Progenitor cell of endocrine pancreas (in vitro differentiated cells): ENCODE results near the gene SUGCT. TPM values are rescaled to one million over a fixed set of nuclear protein-coding genes. Genes with fewer than 3 reads are reported as not detected.
"Not testable (repeated sequence)": the region's sequence is repeated elsewhere in the genome, so short reads cannot be mapped to it uniquely, and the experiment has no call there.

Experiments used
- DNase-seq: peaks from one replicate; pipeline ENCODE4 v3.0.0; 2021; ENCODE audit warnings: low spot score; ENCODE audit not compliant: unreplicated experiment
- H3K27ac Mint-ChIP-seq: 2 replicates; pipeline ENCODE4 v1.8.0; 2021; ENCODE audit warnings: mild to moderate bottlenecking, moderate library complexity, mixed read lengths
- H3K27me3 Mint-ChIP-seq: 2 replicates; pipeline ENCODE4 v1.8.0; 2021; ENCODE audit warnings: mixed read lengths
- H3K36me3 Mint-ChIP-seq: 2 replicates; pipeline ENCODE4 v1.8.0; 2022; ENCODE audit warnings: mixed read lengths; ENCODE audit not compliant: insufficient read depth
- H3K4me1 Mint-ChIP-seq: 2 replicates; pipeline ENCODE4 v1.8.0; 2021; ENCODE audit warnings: low read depth, mixed read lengths
- H3K4me3 Mint-ChIP-seq: 2 replicates; pipeline ENCODE4 v1.8.0; 2021; ENCODE audit warnings: low read depth, mild to moderate bottlenecking, moderate library complexity, mixed read lengths
- H3K9me3 Mint-ChIP-seq: 2 replicates; pipeline ENCODE4 v1.8.0; 2021; ENCODE audit warnings: low read depth, mixed read lengths
- CTCF ChIP-seq: fragments of 200-600 bp; sonication (generic); IDR thresholded peaks from one replicate; pipeline ENCODE4 v1.5.0; 2021; ENCODE audit warnings: antibody characterized with exemption, mild to moderate bottlenecking; ENCODE audit not compliant: unreplicated experiment
- total RNA-seq: library from RNA; stranded (reverse); gene quantifications from 2 replicates; pipeline ENCODE4 v1.2.1, GENCODE V29; 2021

Gene SUGCT
- total RNA-seq, 1 donor from 2014 or later: 6.2 TPM

GRCh38 chr7:40401406-40401805, 266.6 kb downstream of the SUGCT start:
- H3K27me3 Mint-ChIP-seq: no peaks in the 10 kb centered on the region
- H3K27ac Mint-ChIP-seq: no peak overlapping the region
- DNase-seq: no peak
- no peaks in the 10 kb centered on the region for H3K36me3 Mint-ChIP-seq
- no peak for TF ChIP-seq CTCF
- H3K4me3 Mint-ChIP-seq: no peak overlapping the region
- no peaks in the 10 kb centered on the region for H3K4me1 Mint-ChIP-seq
- H3K9me3 Mint-ChIP-seq: no peaks in the 10 kb centered on the region

- Mint-ChIP-seq H3K27me3 (no peaks in the 10 kb centered on the region), H3K4me1 (no peaks in the 10 kb centered on the region), H3K27ac (no peak overlapping the region), H3K4me3 (no peak overlapping the region), H3K36me3 (no peaks in the 10 kb centered on the region), H3K9me3 (no peaks in the 10 kb centered on the region)
- no peak for TF ChIP-seq CTCF
- DNase-seq: no peak
Measured at GRCh38 chr7:40402661-40403060, 267.9 kb downstream of the SUGCT start.

- Mint-ChIP-seq H3K36me3 (no peaks in the 10 kb centered on the region), H3K4me1 (no peaks in the 10 kb centered on the region), H3K27me3 (no peaks in the 10 kb centered on the region), H3K9me3 (no peaks in the 10 kb centered on the region), H3K4me3 (no peak overlapping the region), H3K27ac (no peak overlapping the region)
- no peak for DNase-seq
- no peak for TF ChIP-seq CTCF
Measured at GRCh38 chr7:40403703-40404476, 269.1 kb downstream of the SUGCT start.

GRCh38 chr7:40405991-40406390, 271.2 kb downstream of the SUGCT start:
- Mint-ChIP-seq H3K27ac (no peak overlapping the region), H3K4me1 (no peaks in the 10 kb centered on the region), H3K9me3 (no peaks in the 10 kb centered on the region), H3K36me3 (no peaks in the 10 kb centered on the region), H3K4me3 (no peak overlapping the region), H3K27me3 (no peaks in the 10 kb centered on the region)
- no peak for TF ChIP-seq CTCF
- no peak for DNase-seq

GRCh38 chr7:40412323-40412722, 277.5 kb downstream of the SUGCT start:
- no peak overlapping the region for H3K27ac Mint-ChIP-seq
- DNase-seq: no peak
- no peaks in the 10 kb centered on the region for H3K9me3 Mint-ChIP-seq
- H3K27me3 Mint-ChIP-seq: no peaks in the 10 kb centered on the region
- H3K36me3 Mint-ChIP-seq: no peaks in the 10 kb centered on the region
- TF ChIP-seq CTCF: no peak
- H3K4me1 Mint-ChIP-seq: no peaks in the 10 kb centered on the region
- H3K4me3 Mint-ChIP-seq: no peak overlapping the region

GRCh38 chr7:40414704-40415103, 279.9 kb downstream of the SUGCT start:
- H3K9me3 Mint-ChIP-seq, H3K27ac Mint-ChIP-seq, H3K4me3 Mint-ChIP-seq, H3K36me3 Mint-ChIP-seq, DNase-seq, H3K27me3 Mint-ChIP-seq, H3K4me1 Mint-ChIP-seq: not testable (repeated sequence)
